ENCODE data around the gene CALML3. TPM values are rescaled to one million over a fixed set of nuclear protein-coding genes. Genes with fewer than 3 reads are reported as not detected.

Gene CALML3
- total and polyA plus RNA-seq, 2 donors (not counting 3 experiments of a cell fraction or from before 2014, with no cell fraction given), result not detected

- Histone ChIP-seq H3K9ac (replicated peaks; ENCODE audit: extremely low read depth, insufficient read depth, low read length) (no peak overlapping the region), H3K27ac (ENCODE audit: insufficient read depth, low read depth, low read length) (no peak overlapping the region), H3K4me1 (ENCODE audit: control insufficient read depth, extremely low read depth, insufficient read depth, low read length) (no peaks in the 10 kb centered on the region), H3K4me2 (ENCODE audit: insufficient read depth, low read length) (no peak overlapping the region), H3K36me3 (ENCODE audit: control insufficient read depth in 2 of 2, extremely low read depth in 1 of 2, insufficient read depth in 2 of 2, low read length in 2 of 2) (no peaks in the 10 kb centered on the region), H3K79me2 (ENCODE audit: control insufficient read depth, insufficient read depth, low read length) (no peaks in the 10 kb centered on the region), H3K9me3 (replicated peaks; ENCODE audit: control insufficient read depth, insufficient read depth, low read length) (no peaks in the 10 kb centered on the region), H2AFZ (ENCODE audit: low read depth, low read length) (no peak overlapping the region), H4K20me1 (replicated peaks; ENCODE audit: control insufficient read depth, extremely low read depth, insufficient read depth, low read length) (no peaks in the 10 kb centered on the region), H3K4me3 (replicated peaks in 1 of 3; ENCODE audit: insufficient read depth in 1 of 3, low read depth in 1 of 3, low read length in 3 of 3) (no peak overlapping the region), H3K27me3 (ENCODE audit: control insufficient read depth in 2 of 2, insufficient read depth in 2 of 2, low read length in 2 of 2) (peaks cover 4 to 6% of the 10 kb centered on the region in 2 experiments), H3K9me1 (replicated peaks; ENCODE audit: control insufficient read depth, extremely low read depth, insufficient read depth, low read length) (no peaks in the 10 kb centered on the region)
- FAIRE-seq (no peak), DNase-seq (ENCODE audit: low read depth, low spot score) (no peak)
- intact Hi-C loops (cut with micrococcal nuclease), result no loop called here
- POLR2A ChIA-PET, result no interaction called here
- CTCF ChIA-PET, result interaction anchor here (1.4 to 1.8 kb wide), 2 partner anchors 18 to 111 kb away, joined by 3 read pairs; no protein-coding TSS in a partner anchor
- TF ChIP-seq POLR2A (IDR thresholded peaks at IDR 0.05; ENCODE audit: low read depth, low read length) (no peak), MYC (IDR thresholded peaks at IDR 0.05; ENCODE audit: low read depth, low read length) (no peak), POLR2AphosphoS5 (IDR thresholded peaks at IDR 0.05; ENCODE audit: insufficient read depth, low read depth, low read length) (no peak), EZH2 (IDR thresholded peaks at IDR 0.05; ENCODE audit: borderline replicate concordance, low read depth, low read length, severe bottlenecking) (no peak), JUN (IDR thresholded peaks at IDR 0.05; ENCODE audit: borderline replicate concordance, insufficient read depth, insufficient read length, low read depth) (no peak), CTCF (IDR thresholded peaks at IDR 0.05; ENCODE audit: extremely low read depth in 1 of 2, insufficient read depth in 1 of 2, low read depth in 1 of 2, low read length in 2 of 2) (no peak), GATA2 (IDR thresholded peaks at IDR 0.05; ENCODE audit: insufficient read depth, insufficient read length, low read depth, low read length) (no peak), FOS (IDR thresholded peaks at IDR 0.05; ENCODE audit: borderline replicate concordance, insufficient read depth, low read length) (no peak), MAX (IDR thresholded peaks at IDR 0.05; ENCODE audit: insufficient read depth, insufficient read length) (no peak)
- no TSS peak for BruUV-seq (replicated peaks)
- dilution Hi-C loops (cut with MboI; ENCODE audit: extremely low pct_ligation_motif_present, low sequenced_read_pairs), result no loop called here
Measured at GRCh38 chr10:5512331-5512730, 12.4 kb upstream of the CALML3 start.
